ENCODE measurements around the gene RECK. TPM values are rescaled to one million over a fixed set of nuclear protein-coding genes. Genes with fewer than 3 reads are reported as not detected.
A peak's percentile ranks its signal among the peaks of the same experiment; 100 is the strongest.

Gene RECK
- total RNA-seq, 4 donors from 2014 or later, result 14.3 to 37.7 (median 30.7) TPM

DNA sequence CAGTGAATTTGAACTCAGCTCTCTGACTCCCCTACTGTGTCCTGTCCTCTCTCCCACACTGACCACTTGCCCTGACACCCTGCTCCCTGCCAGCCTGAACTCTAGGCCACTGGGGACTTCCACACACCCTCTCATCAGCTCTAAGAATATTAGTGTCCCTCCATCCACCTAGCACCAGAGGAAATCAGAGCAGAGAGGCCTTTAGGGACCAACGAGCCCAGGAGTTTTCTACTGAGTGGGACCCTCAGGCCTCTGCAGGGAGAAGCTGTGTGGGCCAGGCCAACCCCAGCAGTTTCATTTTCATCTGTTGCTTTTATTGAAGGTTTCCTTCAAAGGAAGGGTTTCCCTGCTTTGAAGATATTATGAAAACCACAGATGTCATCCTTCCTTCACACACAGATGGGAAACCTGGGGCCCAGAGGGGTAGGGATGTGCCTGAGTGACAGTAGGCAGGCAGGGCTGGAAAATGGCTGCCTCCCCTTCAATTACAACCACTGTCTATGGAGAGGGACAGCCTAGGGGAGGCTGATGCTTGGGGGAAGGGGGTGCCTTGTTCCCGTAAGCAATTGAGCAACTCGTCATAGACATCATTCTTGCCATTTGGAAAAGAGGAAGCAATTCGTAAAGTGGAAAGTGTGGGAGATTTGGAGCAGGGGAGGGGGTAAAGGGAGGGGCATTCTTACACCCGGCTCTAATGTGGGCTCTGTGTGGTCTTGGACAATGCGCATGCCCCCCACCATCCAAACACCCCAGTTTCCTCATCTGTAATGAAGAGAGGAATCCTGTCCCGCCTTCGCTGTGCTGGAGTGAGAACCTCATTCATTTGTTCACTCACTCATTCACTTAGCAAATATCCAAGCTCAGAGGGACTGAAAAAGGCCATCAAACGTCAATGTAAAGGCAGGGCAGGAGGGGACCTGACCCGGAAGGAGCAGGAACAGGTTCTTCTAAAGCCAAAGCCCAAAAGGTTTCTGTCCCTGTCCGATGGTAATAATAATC lies 103.7 kb downstream of the RECK start:
- Histone ChIP-seq H3K27ac (peak overlapping the region; percentile 81 to 91), H3K4me3 (no peak overlapping the region), H3K27me3 (no peaks in the 10 kb centered on the region), H3K4me1 (peaks cover 2 to 17% of the 10 kb centered on the region in 2 donors), H3K36me3 (no peaks in the 10 kb centered on the region), H3K9me3 (no peaks in the 10 kb centered on the region)
- no peak for TF ChIP-seq POLR2A (IDR thresholded peaks at IDR 0.05)
- TF ChIP-seq, protein P1, sequence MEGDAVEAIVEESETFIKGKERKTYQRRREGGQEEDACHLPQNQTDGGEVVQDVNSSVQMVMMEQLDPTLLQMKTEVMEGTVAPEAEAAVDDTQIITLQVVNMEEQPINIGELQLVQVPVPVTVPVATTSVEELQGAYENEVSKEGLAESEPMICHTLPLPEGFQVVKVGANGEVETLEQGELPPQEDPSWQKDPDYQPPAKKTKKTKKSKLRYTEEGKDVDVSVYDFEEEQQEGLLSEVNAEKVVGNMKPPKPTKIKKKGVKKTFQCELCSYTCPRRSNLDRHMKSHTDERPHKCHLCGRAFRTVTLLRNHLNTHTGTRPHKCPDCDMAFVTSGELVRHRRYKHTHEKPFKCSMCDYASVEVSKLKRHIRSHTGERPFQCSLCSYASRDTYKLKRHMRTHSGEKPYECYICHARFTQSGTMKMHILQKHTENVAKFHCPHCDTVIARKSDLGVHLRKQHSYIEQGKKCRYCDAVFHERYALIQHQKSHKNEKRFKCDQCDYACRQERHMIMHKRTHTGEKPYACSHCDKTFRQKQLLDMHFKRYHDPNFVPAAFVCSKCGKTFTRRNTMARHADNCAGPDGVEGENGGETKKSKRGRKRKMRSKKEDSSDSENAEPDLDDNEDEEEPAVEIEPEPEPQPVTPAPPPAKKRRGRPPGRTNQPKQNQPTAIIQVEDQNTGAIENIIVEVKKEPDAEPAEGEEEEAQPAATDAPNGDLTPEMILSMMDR (IDR thresholded peaks at IDR 0.05), result no peak
- intact Hi-C loops (cut with DNase I; ENCODE audit: low total_unique reads), result no loop called here
- DNase-seq, result no peak

DNA sequence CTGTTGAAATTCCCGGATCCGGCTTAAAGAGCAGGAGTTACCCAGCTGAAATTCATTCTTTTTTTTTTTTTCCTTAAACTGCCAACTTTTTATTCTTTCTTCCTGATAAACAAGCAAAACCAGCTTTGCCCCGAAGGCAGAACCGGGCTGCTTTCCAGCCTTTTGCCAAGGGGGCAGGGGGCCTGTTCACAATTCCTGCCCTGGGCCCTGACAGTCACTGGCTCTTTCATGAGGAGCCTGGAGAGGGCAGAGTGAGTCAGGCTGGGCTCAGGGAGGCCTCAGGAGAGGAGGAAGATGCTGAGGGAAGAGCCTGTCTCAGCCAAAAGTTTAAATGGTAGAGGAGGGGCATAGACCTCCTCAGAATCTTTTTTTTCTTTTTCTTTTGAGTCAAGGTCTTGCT lies 104.6 kb downstream of the RECK start:
- Histone ChIP-seq H3K36me3 (no peaks in the 10 kb centered on the region), H3K27me3 (no peaks in the 10 kb centered on the region), H3K27ac (peak overlapping the region; percentile 81 to 91), H3K4me3 (no peak overlapping the region), H3K9me3 (no peaks in the 10 kb centered on the region), H3K4me1 (peaks cover 2 to 17% of the 10 kb centered on the region in 2 donors)
- no peak for TF ChIP-seq POLR2A (IDR thresholded peaks at IDR 0.05)
- TF ChIP-seq, protein P1 (IDR thresholded peaks at IDR 0.05), result peak; percentile 42 to 68 (median 53)
- intact Hi-C loops (cut with DNase I; ENCODE audit: low total_unique reads), result no loop called here
- peak; percentile 62 to 64 for DNase-seq

DNA sequence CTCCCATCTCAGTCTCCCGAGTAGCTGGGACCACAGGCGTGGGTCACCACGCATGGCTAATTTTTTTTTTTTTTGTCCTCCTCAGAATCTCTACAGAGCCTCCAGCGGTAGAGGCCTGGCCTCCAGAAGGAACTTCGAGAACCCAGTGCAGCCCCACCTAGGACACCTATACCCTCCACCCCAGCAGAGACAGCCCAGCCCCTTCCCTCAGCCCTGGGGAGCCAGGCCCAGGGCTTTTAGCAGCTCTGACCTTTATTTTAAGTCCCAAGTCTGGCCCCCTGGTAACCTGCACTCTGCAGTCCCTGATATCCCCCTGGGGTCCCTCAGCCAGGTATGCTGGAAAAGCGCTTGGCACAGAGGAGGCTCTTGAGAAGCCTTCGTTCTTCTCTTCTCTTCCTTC lies 105.0 kb downstream of the RECK start:
- DNase-seq, result no peak
- Histone ChIP-seq H3K4me3 (no peak overlapping the region), H3K9me3 (no peaks in the 10 kb centered on the region), H3K27ac (peak overlapping the region; percentile 81 to 91), H3K4me1 (peaks cover 2 to 17% of the 10 kb centered on the region in 2 donors), H3K36me3 (no peaks in the 10 kb centered on the region), H3K27me3 (no peaks in the 10 kb centered on the region)
- TF ChIP-seq POLR2A (IDR thresholded peaks at IDR 0.05), result no peak
- TF ChIP-seq, protein P1 (IDR thresholded peaks at IDR 0.05), result no peak
- intact Hi-C loops (cut with DNase I; ENCODE audit: low total_unique reads), result no loop called here

DNA sequence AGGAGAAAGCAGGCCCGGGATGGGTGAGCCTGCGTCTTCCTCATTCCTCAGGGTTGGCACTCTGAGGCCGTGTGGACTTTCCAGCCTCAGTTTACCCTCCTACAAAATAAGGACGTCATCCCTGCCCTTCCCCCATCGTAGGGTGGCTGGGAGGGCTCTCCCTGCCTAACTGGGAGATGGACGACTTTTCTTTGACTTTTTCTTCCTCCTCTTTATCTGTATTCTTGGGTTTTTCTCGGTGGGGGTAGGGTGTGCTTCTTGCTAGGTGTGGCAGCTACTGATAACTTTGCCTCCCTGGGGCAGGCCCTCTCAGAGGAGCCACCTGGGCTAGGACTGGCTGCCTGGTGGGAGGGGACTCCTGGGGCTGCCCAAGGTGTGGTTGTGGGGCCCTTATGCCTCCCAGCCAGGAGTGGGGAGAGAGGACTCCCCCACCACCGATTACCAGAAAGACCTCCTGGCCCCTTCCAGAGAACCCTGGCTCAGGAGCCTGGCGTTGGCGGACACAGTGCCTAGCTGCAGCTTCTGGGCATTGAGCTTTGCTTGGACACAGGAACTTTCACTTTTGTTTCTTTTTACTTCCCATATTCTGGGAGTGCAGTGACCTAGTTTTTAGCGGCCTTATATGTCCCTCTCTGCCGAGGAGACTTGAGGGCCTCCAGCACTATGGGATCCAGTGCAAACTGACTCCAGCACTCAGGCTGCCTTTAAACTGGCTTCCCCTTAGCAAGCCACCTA lies 106.0 kb downstream of the RECK start:
- peak overlapping the region in 1 of 2 donors; percentile 10 for H3K4me3 ChIP-seq
- peaks cover 2 to 17% of the 10 kb centered on the region in 2 donors for H3K4me1 ChIP-seq
- H3K27ac ChIP-seq, result peak overlapping the region; percentile 81 to 91
- intact Hi-C loops (cut with DNase I; ENCODE audit: low total_unique reads), result no loop called here
- H3K9me3 ChIP-seq, result no peaks in the 10 kb centered on the region
- no peaks in the 10 kb centered on the region for H3K27me3 ChIP-seq
- H3K36me3 ChIP-seq, result no peaks in the 10 kb centered on the region
- no peak for TF ChIP-seq POLR2A (IDR thresholded peaks at IDR 0.05)
- TF ChIP-seq, protein P1 (IDR thresholded peaks at IDR 0.05), result no peak
- DNase-seq, result no peak

All from uterus (tissue), 4 donors.